ENCODE measurements around the gene MYO9B.
A peak's percentile ranks its signal among the peaks of the same experiment; 100 is the strongest.

MYO9B gene

DNA sequence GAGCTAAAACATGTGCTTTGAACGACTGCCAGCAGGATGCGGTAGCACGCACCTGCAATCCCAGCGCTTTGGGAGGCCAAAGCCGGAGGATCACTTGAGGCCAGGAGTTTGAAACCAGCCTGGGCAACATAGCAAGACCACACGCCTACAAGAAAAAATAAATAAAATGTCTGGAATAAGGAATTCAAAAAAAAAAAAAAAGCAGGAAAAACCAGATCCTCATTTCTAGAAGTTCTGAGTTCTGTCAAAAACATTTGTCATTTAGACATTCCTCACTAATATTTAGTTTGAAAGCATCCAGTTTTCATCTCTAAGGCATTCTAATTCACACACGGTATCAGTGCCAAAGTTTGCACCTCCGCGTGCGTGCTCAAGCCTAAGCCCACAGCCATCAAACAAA, 102.7 kb downstream of the MYO9B start:
- Histone ChIP-seq H3K4me3 (ENCODE audit: low read length) (no peak overlapping the region), H4K20me1 (ENCODE audit: control insufficient read depth, insufficient read depth, low read depth, low read length) (no peaks in the 10 kb centered on the region), H3K9me3 (ENCODE audit: control insufficient read depth, insufficient read depth, low read length) (no peaks in the 10 kb centered on the region), H3K9me2 (replicated peaks; ENCODE audit: control insufficient read depth, low read length) (no peaks in the 10 kb centered on the region), H3K4me2 (ENCODE audit: low read length) (no peak overlapping the region), H3K27me3 (ENCODE audit: control insufficient read depth, low read length) (no peaks in the 10 kb centered on the region), H3K27ac (ENCODE audit: low read depth, low read length) (no peak overlapping the region; the same call in 1 of the 2 replicates), H3K4me1 (ENCODE audit: control insufficient read depth, low read length) (peaks cover 45% of the 10 kb centered on the region), H3K79me2 (ENCODE audit: control insufficient read depth, low read length) (no peaks in the 10 kb centered on the region), H3K36me3 (ENCODE audit: control insufficient read depth, low read length) (peaks cover 47% of the 10 kb centered on the region), H3F3A (ENCODE audit: control insufficient read depth, insufficient read depth) (peaks cover 11% of the 10 kb centered on the region)
- TF ChIP-seq EZH2phosphoT487 (IDR thresholded peaks at IDR 0.05; ENCODE audit: borderline replicate concordance, low read length): no peak
- TF ChIP-seq, protein P1, sequence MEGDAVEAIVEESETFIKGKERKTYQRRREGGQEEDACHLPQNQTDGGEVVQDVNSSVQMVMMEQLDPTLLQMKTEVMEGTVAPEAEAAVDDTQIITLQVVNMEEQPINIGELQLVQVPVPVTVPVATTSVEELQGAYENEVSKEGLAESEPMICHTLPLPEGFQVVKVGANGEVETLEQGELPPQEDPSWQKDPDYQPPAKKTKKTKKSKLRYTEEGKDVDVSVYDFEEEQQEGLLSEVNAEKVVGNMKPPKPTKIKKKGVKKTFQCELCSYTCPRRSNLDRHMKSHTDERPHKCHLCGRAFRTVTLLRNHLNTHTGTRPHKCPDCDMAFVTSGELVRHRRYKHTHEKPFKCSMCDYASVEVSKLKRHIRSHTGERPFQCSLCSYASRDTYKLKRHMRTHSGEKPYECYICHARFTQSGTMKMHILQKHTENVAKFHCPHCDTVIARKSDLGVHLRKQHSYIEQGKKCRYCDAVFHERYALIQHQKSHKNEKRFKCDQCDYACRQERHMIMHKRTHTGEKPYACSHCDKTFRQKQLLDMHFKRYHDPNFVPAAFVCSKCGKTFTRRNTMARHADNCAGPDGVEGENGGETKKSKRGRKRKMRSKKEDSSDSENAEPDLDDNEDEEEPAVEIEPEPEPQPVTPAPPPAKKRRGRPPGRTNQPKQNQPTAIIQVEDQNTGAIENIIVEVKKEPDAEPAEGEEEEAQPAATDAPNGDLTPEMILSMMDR (IDR thresholded peaks at IDR 0.05; ENCODE audit: low read depth, low read length, poor library complexity, severe bottlenecking): no peak

DNA sequence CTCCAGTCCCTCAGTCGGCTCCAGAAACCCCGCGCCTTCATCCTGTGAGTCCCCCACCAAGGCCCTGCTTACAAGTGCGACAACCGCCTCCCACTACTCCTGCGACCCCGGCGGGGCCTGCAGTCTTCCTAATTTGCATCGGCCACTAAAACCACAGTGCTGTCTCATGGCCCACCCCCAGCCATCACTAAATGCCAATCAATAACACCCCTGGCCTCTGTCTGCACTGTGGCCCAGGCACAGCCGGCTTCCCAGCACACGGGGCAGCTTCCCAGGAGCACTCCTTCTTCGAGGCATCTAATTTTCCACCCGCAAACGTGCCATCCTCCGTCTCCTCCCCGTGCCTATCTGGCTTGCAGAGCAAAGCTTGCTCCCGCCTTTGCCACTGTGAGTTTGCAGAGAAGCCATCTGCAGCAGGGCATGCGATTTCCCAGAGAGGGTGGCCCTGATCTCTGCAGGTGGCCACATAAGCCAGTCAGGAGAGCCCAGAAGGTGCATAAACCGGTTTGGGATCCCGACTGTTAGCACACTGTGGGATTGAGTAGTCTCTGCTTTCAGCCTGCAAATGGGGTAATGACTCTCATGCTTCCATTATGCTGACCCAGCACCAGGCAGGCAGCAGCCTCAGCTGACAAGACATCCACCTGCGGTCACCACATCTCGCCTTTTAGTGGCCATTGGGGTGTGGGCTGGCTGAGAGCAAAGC, 105.6 kb downstream of the MYO9B start:
- H3K79me2 ChIP-seq (ENCODE audit: control insufficient read depth, low read length): no peaks in the 10 kb centered on the region
- no peaks in the 10 kb centered on the region for H4K20me1 ChIP-seq (ENCODE audit: control insufficient read depth, insufficient read depth, low read depth, low read length)
- peaks cover 51% of the 10 kb centered on the region for H3K36me3 ChIP-seq (ENCODE audit: control insufficient read depth, low read length)
- H3K4me3 ChIP-seq (ENCODE audit: low read length): no peak overlapping the region
- H3K27ac ChIP-seq (ENCODE audit: low read depth, low read length): no peak overlapping the region
- peaks cover 73% of the 10 kb centered on the region for H3K4me1 ChIP-seq (ENCODE audit: control insufficient read depth, low read length)
- TF ChIP-seq, protein P1 (IDR thresholded peaks at IDR 0.05; ENCODE audit: low read depth, low read length, poor library complexity, severe bottlenecking): no peak
- TF ChIP-seq EZH2phosphoT487 (IDR thresholded peaks at IDR 0.05; ENCODE audit: borderline replicate concordance, low read length): no peak
- H3K4me2 ChIP-seq (ENCODE audit: low read length): no peak overlapping the region
- H3K9me2 ChIP-seq (replicated peaks; ENCODE audit: control insufficient read depth, low read length): no peaks in the 10 kb centered on the region
- H3K9me3 ChIP-seq (ENCODE audit: control insufficient read depth, insufficient read depth, low read length): no peaks in the 10 kb centered on the region
- H3F3A ChIP-seq (ENCODE audit: control insufficient read depth, insufficient read depth): peaks cover 24% of the 10 kb centered on the region
- no peaks in the 10 kb centered on the region for H3K27me3 ChIP-seq (ENCODE audit: control insufficient read depth, low read length)

DNA sequence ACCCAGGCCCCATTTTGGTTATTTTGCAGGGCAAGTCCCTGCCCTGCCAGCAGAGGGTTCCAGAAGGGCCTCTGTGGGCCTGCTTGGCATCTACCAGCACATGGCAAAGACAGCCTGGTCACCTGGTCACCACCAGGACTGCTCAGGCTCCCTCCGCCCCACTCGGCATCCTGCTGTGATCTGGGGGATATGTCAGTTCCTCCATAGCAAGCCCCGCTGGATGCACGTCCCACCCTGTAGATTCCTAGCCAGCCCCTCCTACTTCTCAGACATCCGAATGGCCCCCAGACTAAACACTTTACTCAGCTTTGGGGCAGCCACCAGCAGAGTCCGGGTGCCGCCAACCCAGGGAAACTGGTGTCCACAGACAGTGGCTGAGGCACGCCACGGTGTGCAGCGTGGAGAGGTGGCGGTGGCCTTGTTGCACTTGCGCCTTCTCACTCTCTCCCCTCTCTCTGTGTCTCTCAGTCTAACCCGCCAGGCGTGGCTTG, 107.7 kb downstream of the MYO9B start:
- peak overlapping the region; percentile 98 for H3K27ac ChIP-seq (ENCODE audit: low read depth, low read length)
- H3F3A ChIP-seq (ENCODE audit: control insufficient read depth, insufficient read depth): peaks cover 24% of the 10 kb centered on the region
- H3K9me3 ChIP-seq (ENCODE audit: control insufficient read depth, insufficient read depth, low read length): no peaks in the 10 kb centered on the region
- no peaks in the 10 kb centered on the region for H4K20me1 ChIP-seq (ENCODE audit: control insufficient read depth, insufficient read depth, low read depth, low read length)
- peak overlapping the region; percentile 95 for H3K4me2 ChIP-seq (ENCODE audit: low read length)
- H3K36me3 ChIP-seq (ENCODE audit: control insufficient read depth, low read length): peaks cover 50% of the 10 kb centered on the region
- H3K27me3 ChIP-seq (ENCODE audit: control insufficient read depth, low read length): no peaks in the 10 kb centered on the region
- H3K79me2 ChIP-seq (ENCODE audit: control insufficient read depth, low read length): no peaks in the 10 kb centered on the region
- no peaks in the 10 kb centered on the region for H3K9me2 ChIP-seq (replicated peaks; ENCODE audit: control insufficient read depth, low read length)
- H3K4me3 ChIP-seq (ENCODE audit: low read length): peak overlapping the region; percentile 69
- peaks cover 82% of the 10 kb centered on the region for H3K4me1 ChIP-seq (ENCODE audit: control insufficient read depth, low read length)
- TF ChIP-seq, protein P1 (IDR thresholded peaks at IDR 0.05; ENCODE audit: low read depth, low read length, poor library complexity, severe bottlenecking): peak; percentile 56
- TF ChIP-seq EZH2phosphoT487 (IDR thresholded peaks at IDR 0.05; ENCODE audit: borderline replicate concordance, low read length): no peak
